IPS DF 19.7 (cell line): ENCODE data around the gene MED17.
A peak's percentile ranks its signal among the peaks of the same experiment; 100 is the strongest.
"Not testable (repeated sequence)": the region's sequence is repeated elsewhere in the genome, so short reads cannot be mapped to it uniquely, and the experiment has no call there.

Source experiments
- DNase-seq: peaks from one replicate; pipeline ENCODE4 v3.0.0-alpha.2; 2013; ENCODE audit warnings: low read depth, low spot score

Gene MED17

GRCh38 chr11:93784145-93784934 is at the start of gene MED17:
Gene MED17, plus strand, starts transcription at chr11:93784282. Its CDS starts 232 bp downstream, at chr11:93784514.
- DNase-seq = peak; percentile 84

- no peak for DNase-seq
Observed at GRCh38 chr11:93734427-93735222, 49.5 kb upstream of the MED17 start.

- no peak for DNase-seq
Observed at GRCh38 chr11:93735627-93736026, 48.5 kb upstream of the MED17 start.

- no peak for DNase-seq
Observed at GRCh38 chr11:93736129-93736528, 48.0 kb upstream of the MED17 start.

- no peak for DNase-seq
Observed at GRCh38 chr11:93737904-93738612, 46.0 kb upstream of the MED17 start.

- DNase-seq = no peak
Observed at GRCh38 chr11:93738647-93739081, 45.4 kb upstream of the MED17 start.

GRCh38 chr11:93740031-93740729 is 43.9 kb upstream of the MED17 start:
- no peak for DNase-seq

GRCh38 chr11:93740730-93741093 is 43.4 kb upstream of the MED17 start:
- no peak for DNase-seq

GRCh38 chr11:93741094-93741881 is 42.8 kb upstream of the MED17 start, which contains the start of the genes C11orf54 and TAF1D:
Gene C11orf54, plus strand, starts transcription at chr11:93741672. Its CDS starts 5,722 bp downstream, at chr11:93747394.
Gene TAF1D, minus strand, starts transcription at chr11:93741495. Its CDS starts 2,191 bp downstream, at chr11:93739304.
- peak; percentile 84 for DNase-seq

- no peak for DNase-seq
Observed at GRCh38 chr11:93741882-93742226, 42.2 kb upstream of the MED17 start.

GRCh38 chr11:93743291-93743690 is 40.8 kb upstream of the MED17 start:
- no peak for DNase-seq

GRCh38 chr11:93744669-93745004 is 39.4 kb upstream of the MED17 start:
- no peak for DNase-seq

- not testable (repeated sequence) for DNase-seq
Observed at GRCh38 chr11:93745005-93745755, 38.9 kb upstream of the MED17 start.

GRCh38 chr11:93746101-93746500 is 38.0 kb upstream of the MED17 start:
- DNase-seq = no peak

- DNase-seq = no peak
Observed at GRCh38 chr11:93747122-93747521, 37.0 kb upstream of the MED17 start.

GRCh38 chr11:93751001-93751400 is 33.1 kb upstream of the MED17 start:
- DNase-seq = no peak

GRCh38 chr11:93753241-93753640 is 30.8 kb upstream of the MED17 start:
- no peak for DNase-seq

- no peak for DNase-seq
Observed at GRCh38 chr11:93756748-93757147, 27.3 kb upstream of the MED17 start.

GRCh38 chr11:93757301-93757700 is 26.8 kb upstream of the MED17 start:
- no peak for DNase-seq
